ENCODE measurements around the gene LSM10. TPM values are rescaled to one million over a fixed set of nuclear protein-coding genes. Genes with fewer than 3 reads are reported as not detected.

Gene LSM10
- total RNA-seq, 2 donors from 2014 or later = 37.5 to 45.6 TPM

- H3K4me3 ChIP-seq (ENCODE audit: low read length) = no peak overlapping the region
- H3K27me3 Mint-ChIP-seq (ENCODE audit: insufficient read depth) = no peaks in the 10 kb centered on the region
- no peak overlapping the region for H3K27ac ChIP-seq (ENCODE audit: low read depth, low read length)
- H3K4me3 Mint-ChIP-seq = no peak overlapping the region
- peaks cover 37% of the 10 kb centered on the region for H3K36me3 ChIP-seq (ENCODE audit: control insufficient read depth, insufficient read depth, low read length)
- no peak overlapping the region for H3K9ac ChIP-seq (ENCODE audit: extremely low read depth, low read length, poor library complexity, severe bottlenecking)
- peak; percentile 62 for DNase-seq
- no peaks in the 10 kb centered on the region for H3K9me3 Mint-ChIP-seq
- peaks cover 17% of the 10 kb centered on the region for H3K36me3 Mint-ChIP-seq (ENCODE audit: low read depth)
- H3K27ac Mint-ChIP-seq = no peak overlapping the region
- H3K4me1 ChIP-seq (ENCODE audit: control insufficient read depth, insufficient read depth, low read length) = peaks cover 16% of the 10 kb centered on the region
- H3K27me3 ChIP-seq (ENCODE audit: control insufficient read depth, insufficient read depth, low read length, poor library complexity, severe bottlenecking) = no peaks in the 10 kb centered on the region
- no peak for TF ChIP-seq CTCF (conservative IDR thresholded peaks at IDR 0.05)
- H3K4me1 Mint-ChIP-seq = peaks cover 25% of the 10 kb centered on the region
- H3K9me3 ChIP-seq (ENCODE audit: control insufficient read depth, low read length) = no peaks in the 10 kb centered on the region
- 94% methylated on average over 1 of the region's 3 CpGs; no CpG with 5 or more reads in 1 of the 2 experiments for WGBS, 2 experiments (ENCODE audit: insufficient coverage in 1 of 2, insufficient read length in 1 of 2)
These were observed 25.1 kb downstream of the LSM10 start for GRCh38 chr1:36372617-36373016.

GRCh38 chr1:36369061-36369861 lies 28.4 kb downstream of the LSM10 start:
- H3K27me3 ChIP-seq (ENCODE audit: control insufficient read depth, insufficient read depth, low read length, poor library complexity, severe bottlenecking) = no peaks in the 10 kb centered on the region
- no peak overlapping the region for H3K4me3 ChIP-seq (ENCODE audit: low read length)
- Mint-ChIP-seq H3K4me3 (no peak overlapping the region), H3K9me3 (no peaks in the 10 kb centered on the region), H3K36me3 (ENCODE audit: low read depth) (peaks cover 24% of the 10 kb centered on the region), H3K27ac (peak overlapping the region; percentile 55), H3K4me1 (peaks cover 23% of the 10 kb centered on the region), H3K27me3 (ENCODE audit: insufficient read depth) (no peaks in the 10 kb centered on the region)
- H3K4me1 ChIP-seq (ENCODE audit: control insufficient read depth, insufficient read depth, low read length) = peaks cover 9% of the 10 kb centered on the region
- WGBS, 2 experiments (ENCODE audit: insufficient coverage in 1 of 2, insufficient read length in 1 of 2) = 65 to 70% methylated on average over 3 to 7 of the region's 7 CpGs
- H3K9ac ChIP-seq (ENCODE audit: extremely low read depth, low read length, poor library complexity, severe bottlenecking) = no peak overlapping the region
- peak; percentile 92 for TF ChIP-seq CTCF (conservative IDR thresholded peaks at IDR 0.05)
- peak overlapping the region; percentile 12 for H3K27ac ChIP-seq (ENCODE audit: low read depth, low read length)
- DNase-seq = peak; percentile 97
- no peaks in the 10 kb centered on the region for H3K9me3 ChIP-seq (ENCODE audit: control insufficient read depth, low read length)
- H3K36me3 ChIP-seq (ENCODE audit: control insufficient read depth, insufficient read depth, low read length) = peaks cover 48% of the 10 kb centered on the region

- Histone ChIP-seq H3K27me3 (ENCODE audit: control insufficient read depth, insufficient read depth, low read length, poor library complexity, severe bottlenecking) (no peaks in the 10 kb centered on the region), H3K4me1 (ENCODE audit: control insufficient read depth, insufficient read depth, low read length) (no peaks in the 10 kb centered on the region), H3K36me3 (ENCODE audit: control insufficient read depth, insufficient read depth, low read length) (peaks cover 53% of the 10 kb centered on the region), H3K9me3 (ENCODE audit: control insufficient read depth, low read length) (no peaks in the 10 kb centered on the region), H3K9ac (ENCODE audit: extremely low read depth, low read length, poor library complexity, severe bottlenecking) (no peak overlapping the region), H3K4me3 (ENCODE audit: low read length) (no peak overlapping the region), H3K27ac (ENCODE audit: low read depth, low read length) (no peak overlapping the region)
- DNase-seq = no peak
- no peak overlapping the region for H3K27ac Mint-ChIP-seq
- peaks cover 11% of the 10 kb centered on the region for H3K4me1 Mint-ChIP-seq
- H3K4me3 Mint-ChIP-seq = no peak overlapping the region
- TF ChIP-seq CTCF (conservative IDR thresholded peaks at IDR 0.05) = no peak
- peaks cover 28% of the 10 kb centered on the region for H3K36me3 Mint-ChIP-seq (ENCODE audit: low read depth)
- H3K27me3 Mint-ChIP-seq (ENCODE audit: insufficient read depth) = no peaks in the 10 kb centered on the region
- H3K9me3 Mint-ChIP-seq = no peaks in the 10 kb centered on the region
- 96 to 100% methylated on average over 2 to 4 of the region's 4 CpGs for WGBS, 2 experiments (ENCODE audit: insufficient coverage in 1 of 2, insufficient read length in 1 of 2)
These were observed 29.9 kb downstream of the LSM10 start for GRCh38 chr1:36367798-36368197.

All from endodermal cell (in vitro differentiated cells).